ENCODE data around the gene ACYP1. TPM values are rescaled to one million over a fixed set of nuclear protein-coding genes. Genes with fewer than 3 reads are reported as not detected.

Gene ACYP1
- total and polyA plus RNA-seq, 2 donors (not counting 3 experiments of a cell fraction or from before 2014, with no cell fraction given): 30.2 to 37.5 TPM

GRCh38 chr14:75066691-75067090 is 2.9 kb upstream of the ACYP1 start:
- CTCF ChIA-PET: interaction anchor here (0.9 to 1.3 kb wide), 4 partner anchors 17 to 161 kb away, joined by 3 to 4 read pairs (median 3); no protein-coding TSS in a partner anchor
- dilution Hi-C loops (cut with MboI; ENCODE audit: extremely low pct_ligation_motif_present, low sequenced_read_pairs): no loop called here
- TF ChIP-seq CTCF (IDR thresholded peaks at IDR 0.05; ENCODE audit: extremely low read depth in 1 of 2, insufficient read depth in 1 of 2, low read depth in 1 of 2, low read length in 2 of 2) (no peak), MYC (IDR thresholded peaks at IDR 0.05; ENCODE audit: low read depth, low read length) (no peak), FOS (IDR thresholded peaks at IDR 0.05; ENCODE audit: borderline replicate concordance, insufficient read depth, low read length) (no peak), GATA2 (IDR thresholded peaks at IDR 0.05; ENCODE audit: insufficient read depth, insufficient read length, low read depth, low read length) (no peak), POLR2AphosphoS5 (IDR thresholded peaks at IDR 0.05; ENCODE audit: insufficient read depth, low read depth, low read length) (no peak), JUN (IDR thresholded peaks at IDR 0.05; ENCODE audit: borderline replicate concordance, insufficient read depth, insufficient read length, low read depth) (no peak), EZH2 (IDR thresholded peaks at IDR 0.05; ENCODE audit: borderline replicate concordance, low read depth, low read length, severe bottlenecking) (no peak), POLR2A (IDR thresholded peaks at IDR 0.05; ENCODE audit: low read depth, low read length) (no peak), MAX (IDR thresholded peaks at IDR 0.05; ENCODE audit: insufficient read depth, insufficient read length) (no peak)
- intact Hi-C loops (cut with micrococcal nuclease): loop anchor here (5.0 kb wide), 1 partner anchor 64 kb away; the partner anchor contains the start of gene EIF2B2
- Histone ChIP-seq H3K79me2 (ENCODE audit: control insufficient read depth, insufficient read depth, low read length) (peaks cover 15% of the 10 kb centered on the region), H3K4me3 (replicated peaks in 1 of 3; ENCODE audit: insufficient read depth in 1 of 3, low read depth in 1 of 3, low read length in 3 of 3) (no peak overlapping the region), H3K9me3 (replicated peaks; ENCODE audit: control insufficient read depth, insufficient read depth, low read length) (no peaks in the 10 kb centered on the region), H3K27me3 (ENCODE audit: control insufficient read depth in 2 of 2, insufficient read depth in 2 of 2, low read length in 2 of 2) (no peaks in the 10 kb centered on the region), H3K27ac (ENCODE audit: insufficient read depth, low read depth, low read length) (no peak overlapping the region), H3K4me2 (ENCODE audit: insufficient read depth, low read length) (no peak overlapping the region), H3K9me1 (replicated peaks; ENCODE audit: control insufficient read depth, extremely low read depth, insufficient read depth, low read length) (no peaks in the 10 kb centered on the region), H3K4me1 (ENCODE audit: control insufficient read depth, extremely low read depth, insufficient read depth, low read length) (peaks cover 27% of the 10 kb centered on the region), H3K9ac (replicated peaks; ENCODE audit: extremely low read depth, insufficient read depth, low read length) (no peak overlapping the region), H3K36me3 (ENCODE audit: control insufficient read depth in 2 of 2, extremely low read depth in 1 of 2, insufficient read depth in 2 of 2, low read length in 2 of 2) (no peaks in the 10 kb centered on the region), H2AFZ (ENCODE audit: low read depth, low read length) (no peak overlapping the region), H4K20me1 (replicated peaks; ENCODE audit: control insufficient read depth, extremely low read depth, insufficient read depth, low read length) (no peaks in the 10 kb centered on the region)
- DNase-seq (ENCODE audit: low read depth, low spot score) (no peak), FAIRE-seq (no peak)
- POLR2A ChIA-PET: no interaction called here
- no TSS peak for BruUV-seq (replicated peaks)
